Measurements from ENCODE around the gene FLT4.

DNA sequence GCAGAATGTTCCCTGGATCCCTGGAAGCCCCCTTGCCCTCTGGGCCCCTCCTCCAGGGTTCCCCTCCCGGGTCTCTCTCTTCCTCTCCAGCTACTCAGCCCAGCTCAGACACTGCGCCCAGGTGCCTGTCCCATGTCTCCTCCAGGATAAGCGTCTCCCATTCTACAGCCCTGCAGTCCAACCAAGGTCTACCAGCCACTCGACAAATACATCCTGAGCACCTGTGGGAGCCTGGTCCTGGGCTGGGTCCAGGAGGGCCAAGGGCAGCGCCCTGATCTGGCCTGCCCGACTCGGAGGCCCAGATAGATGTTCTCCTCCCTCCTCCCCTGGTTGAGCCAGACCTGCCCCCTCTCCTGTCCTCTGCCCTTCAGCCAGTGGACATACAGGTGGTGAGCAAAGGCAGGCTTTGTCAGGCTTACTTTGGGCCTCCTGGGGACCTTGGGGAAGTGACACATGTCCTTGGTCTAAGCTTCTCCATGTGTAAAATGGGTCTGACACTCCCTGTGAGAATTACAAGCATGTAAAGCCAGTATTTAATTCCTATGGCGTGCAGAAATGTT, 1.4 kb downstream of the FLT4 start:
- TF ChIP-seq POLR2AphosphoS5 (IDR thresholded peaks at IDR 0.05; ENCODE audit: control insufficient read depth, insufficient read depth, low read depth, low read length) (no peak), EP300 (IDR thresholded peaks at IDR 0.05; ENCODE audit: low read length) (no peak), KAT7 (CRISPR knock-in tag; IDR thresholded peaks at IDR 0.05; ENCODE audit: borderline replicate concordance) (no peak), ZNF274 (IDR thresholded peaks at IDR 0.05; ENCODE audit: borderline replicate concordance, low read depth, low read length) (no peak), ZFP36 (IDR thresholded peaks at IDR 0.05; ENCODE audit: low read depth, low read length, partially characterized antibody) (no peak), PTRF (tag; IDR thresholded peaks at IDR 0.05) (no peak), ERF (CRISPR knock-in tag; IDR thresholded peaks at IDR 0.05) (no peak), POLR2A (conservative IDR thresholded peaks at IDR 0.05) (no peak), MEIS2 (IDR thresholded peaks at IDR 0.05; ENCODE audit: partially characterized antibody) (no peak), TEAD4 (IDR thresholded peaks at IDR 0.05; ENCODE audit: low read length) (no peak), TEAD4 (CRISPR knock-in tag; IDR thresholded peaks at IDR 0.05; ENCODE audit: borderline replicate concordance) (no peak), SIN3A (IDR thresholded peaks at IDR 0.05; ENCODE audit: borderline replicate concordance in 2 of 2, control insufficient read depth in 1 of 2, low read depth in 2 of 2, low read length in 2 of 2) (no peak)
- TF ChIP-seq, protein P1, sequence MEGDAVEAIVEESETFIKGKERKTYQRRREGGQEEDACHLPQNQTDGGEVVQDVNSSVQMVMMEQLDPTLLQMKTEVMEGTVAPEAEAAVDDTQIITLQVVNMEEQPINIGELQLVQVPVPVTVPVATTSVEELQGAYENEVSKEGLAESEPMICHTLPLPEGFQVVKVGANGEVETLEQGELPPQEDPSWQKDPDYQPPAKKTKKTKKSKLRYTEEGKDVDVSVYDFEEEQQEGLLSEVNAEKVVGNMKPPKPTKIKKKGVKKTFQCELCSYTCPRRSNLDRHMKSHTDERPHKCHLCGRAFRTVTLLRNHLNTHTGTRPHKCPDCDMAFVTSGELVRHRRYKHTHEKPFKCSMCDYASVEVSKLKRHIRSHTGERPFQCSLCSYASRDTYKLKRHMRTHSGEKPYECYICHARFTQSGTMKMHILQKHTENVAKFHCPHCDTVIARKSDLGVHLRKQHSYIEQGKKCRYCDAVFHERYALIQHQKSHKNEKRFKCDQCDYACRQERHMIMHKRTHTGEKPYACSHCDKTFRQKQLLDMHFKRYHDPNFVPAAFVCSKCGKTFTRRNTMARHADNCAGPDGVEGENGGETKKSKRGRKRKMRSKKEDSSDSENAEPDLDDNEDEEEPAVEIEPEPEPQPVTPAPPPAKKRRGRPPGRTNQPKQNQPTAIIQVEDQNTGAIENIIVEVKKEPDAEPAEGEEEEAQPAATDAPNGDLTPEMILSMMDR (IDR thresholded peaks at IDR 0.05 in 2 of 3, conservative IDR thresholded peaks at IDR 0.05 in 1 of 3; ENCODE audit: insufficient read depth in 2 of 3, low read depth in 1 of 3, low read length in 3 of 3): no peak
- TF ChIP-seq, protein P2, sequence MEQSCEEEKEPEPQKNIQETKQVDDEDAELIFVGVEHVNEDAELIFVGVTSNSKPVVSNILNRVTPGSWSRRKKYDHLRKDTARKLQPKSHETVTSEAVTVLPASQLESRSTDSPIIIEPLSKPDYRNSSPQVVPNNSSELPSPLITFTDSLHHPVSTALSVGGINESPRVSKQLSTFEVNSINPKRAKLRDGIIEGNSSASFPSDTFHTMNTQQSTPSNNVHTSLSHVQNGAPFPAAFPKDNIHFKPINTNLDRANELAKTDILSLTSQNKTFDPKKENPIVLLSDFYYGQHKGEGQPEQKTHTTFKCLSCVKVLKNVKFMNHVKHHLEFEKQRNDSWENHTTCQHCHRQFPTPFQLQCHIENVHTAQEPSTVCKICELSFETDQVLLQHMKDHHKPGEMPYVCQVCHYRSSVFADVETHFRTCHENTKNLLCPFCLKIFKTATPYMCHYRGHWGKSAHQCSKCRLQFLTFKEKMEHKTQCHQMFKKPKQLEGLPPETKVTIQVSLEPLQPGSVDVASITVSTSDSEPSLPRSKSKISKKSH (CRISPR knock-in tag; IDR thresholded peaks at IDR 0.05): no peak
- TF ChIP-seq, protein P3, sequence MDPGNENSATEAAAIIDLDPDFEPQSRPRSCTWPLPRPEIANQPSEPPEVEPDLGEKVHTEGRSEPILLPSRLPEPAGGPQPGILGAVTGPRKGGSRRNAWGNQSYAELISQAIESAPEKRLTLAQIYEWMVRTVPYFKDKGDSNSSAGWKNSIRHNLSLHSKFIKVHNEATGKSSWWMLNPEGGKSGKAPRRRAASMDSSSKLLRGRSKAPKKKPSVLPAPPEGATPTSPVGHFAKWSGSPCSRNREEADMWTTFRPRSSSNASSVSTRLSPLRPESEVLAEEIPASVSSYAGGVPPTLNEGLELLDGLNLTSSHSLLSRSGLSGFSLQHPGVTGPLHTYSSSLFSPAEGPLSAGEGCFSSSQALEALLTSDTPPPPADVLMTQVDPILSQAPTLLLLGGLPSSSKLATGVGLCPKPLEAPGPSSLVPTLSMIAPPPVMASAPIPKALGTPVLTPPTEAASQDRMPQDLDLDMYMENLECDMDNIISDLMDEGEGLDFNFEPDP (CRISPR knock-in tag; IDR thresholded peaks at IDR 0.05): no peak
